AG08396 (cell line): ENCODE data around the gene PLCB3.
"Not testable (repeated sequence)": the region's sequence is repeated elsewhere in the genome, so short reads cannot be mapped to it uniquely, and the experiment has no call there.

Source experiments
- DNase-seq: peaks from one replicate; pipeline ENCODE4 v3.0.0; 2012; ENCODE audit warnings: low spot score, mixed read lengths

The PLCB3 gene

DNA sequence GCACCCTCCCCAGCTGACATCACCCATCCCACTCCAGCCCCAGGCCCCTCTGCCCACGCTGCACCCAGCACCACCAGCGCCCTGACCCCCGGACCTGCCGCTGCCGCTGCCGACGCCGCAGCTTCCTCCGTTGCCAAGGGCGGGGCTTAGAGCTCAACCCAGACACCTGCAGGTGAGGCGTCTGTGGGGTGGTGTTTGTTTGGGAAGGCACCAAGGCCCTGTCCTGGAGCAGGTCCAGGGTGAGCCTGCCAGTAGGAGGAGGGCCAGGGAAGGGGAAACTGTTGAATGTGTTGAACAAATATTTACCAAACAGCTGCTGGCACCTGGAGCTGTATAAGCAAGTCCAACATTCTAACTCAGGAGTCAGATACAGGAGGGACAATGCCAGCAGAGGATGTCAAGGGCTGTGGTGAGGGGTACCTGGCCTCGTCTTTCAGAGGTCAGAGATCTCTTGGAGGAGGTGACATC, 13.8 kb upstream of the PLCB3 start:
- DNase-seq = no peak

DNA sequence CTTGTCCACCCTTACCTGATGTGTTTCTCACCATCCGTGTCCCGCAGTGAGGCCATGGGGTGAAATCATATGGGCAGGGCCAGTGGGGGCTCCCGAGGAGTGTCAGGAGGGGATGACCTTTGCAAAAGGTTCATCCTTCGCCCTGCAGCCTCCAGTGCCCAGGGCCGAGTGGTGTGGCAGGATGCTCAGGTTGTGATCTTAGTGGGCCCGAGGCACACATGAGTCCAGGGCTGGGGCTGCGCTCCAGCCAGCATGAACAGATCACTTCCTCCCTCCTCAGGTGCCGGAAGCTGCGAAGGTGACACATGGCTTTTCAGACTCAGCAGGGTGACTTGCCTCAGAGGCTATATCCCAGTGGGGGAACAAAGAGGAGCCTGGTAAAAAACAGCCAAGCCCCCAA, 13.3 kb upstream of the PLCB3 start:
- DNase-seq = no peak

DNA sequence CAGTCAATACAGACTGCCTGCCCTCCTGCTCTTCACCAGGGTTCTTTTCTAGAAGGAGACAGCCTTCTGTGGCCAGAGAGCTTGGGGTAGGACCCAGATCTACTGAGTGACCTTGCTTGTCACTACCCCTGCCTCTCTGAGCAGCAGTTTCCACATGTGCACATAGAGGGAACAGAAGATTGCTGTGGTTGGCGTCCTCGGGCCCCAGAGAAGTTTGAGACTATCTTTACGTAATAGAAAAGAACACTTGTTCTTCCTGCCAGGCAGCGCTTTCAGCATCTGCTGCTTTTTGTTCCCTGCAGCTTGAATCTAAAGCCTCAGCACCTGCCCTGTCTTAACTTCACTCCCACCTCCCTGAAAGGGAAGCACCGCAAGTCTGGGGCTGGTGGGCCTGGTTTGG, 12.3 kb upstream of the PLCB3 start:
- no peak for DNase-seq

DNA sequence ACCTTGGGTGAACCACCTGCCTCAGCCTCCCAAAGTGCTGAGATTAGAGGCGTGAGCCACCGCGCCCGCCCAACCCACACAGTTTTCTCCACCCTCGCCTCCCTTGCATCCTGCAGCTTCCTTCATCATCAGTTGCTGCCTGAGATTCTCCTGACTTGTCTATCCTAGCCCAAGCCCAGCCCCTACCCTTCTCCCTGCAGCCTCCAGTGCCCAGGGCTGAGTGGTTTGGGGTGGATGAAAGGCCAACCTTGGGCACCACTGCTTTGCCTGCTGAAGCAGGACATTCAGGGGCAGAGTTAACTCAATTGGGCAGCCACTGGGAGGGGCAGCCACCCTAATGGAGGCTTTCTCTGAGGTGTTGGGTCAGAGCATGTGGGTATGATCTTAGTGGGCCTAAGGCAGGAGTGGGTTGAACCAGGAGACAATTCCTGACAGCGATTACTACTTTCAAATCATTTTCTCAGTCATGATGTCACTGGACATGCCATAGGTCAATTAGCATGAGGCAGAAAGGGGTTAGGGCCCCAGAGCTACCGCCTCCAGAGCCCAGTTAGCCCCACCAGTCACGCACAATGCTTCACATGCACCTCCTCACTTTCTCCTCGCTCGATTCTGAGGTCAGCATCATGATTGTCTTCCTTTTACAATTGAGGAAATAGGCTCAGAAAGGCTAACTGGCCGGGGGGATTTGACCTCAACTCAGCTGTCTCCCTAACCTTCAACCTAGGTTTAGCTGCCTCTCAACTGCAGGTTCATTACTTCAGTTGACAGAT, 11.5 kb upstream of the PLCB3 start:
- DNase-seq = no peak

DNA sequence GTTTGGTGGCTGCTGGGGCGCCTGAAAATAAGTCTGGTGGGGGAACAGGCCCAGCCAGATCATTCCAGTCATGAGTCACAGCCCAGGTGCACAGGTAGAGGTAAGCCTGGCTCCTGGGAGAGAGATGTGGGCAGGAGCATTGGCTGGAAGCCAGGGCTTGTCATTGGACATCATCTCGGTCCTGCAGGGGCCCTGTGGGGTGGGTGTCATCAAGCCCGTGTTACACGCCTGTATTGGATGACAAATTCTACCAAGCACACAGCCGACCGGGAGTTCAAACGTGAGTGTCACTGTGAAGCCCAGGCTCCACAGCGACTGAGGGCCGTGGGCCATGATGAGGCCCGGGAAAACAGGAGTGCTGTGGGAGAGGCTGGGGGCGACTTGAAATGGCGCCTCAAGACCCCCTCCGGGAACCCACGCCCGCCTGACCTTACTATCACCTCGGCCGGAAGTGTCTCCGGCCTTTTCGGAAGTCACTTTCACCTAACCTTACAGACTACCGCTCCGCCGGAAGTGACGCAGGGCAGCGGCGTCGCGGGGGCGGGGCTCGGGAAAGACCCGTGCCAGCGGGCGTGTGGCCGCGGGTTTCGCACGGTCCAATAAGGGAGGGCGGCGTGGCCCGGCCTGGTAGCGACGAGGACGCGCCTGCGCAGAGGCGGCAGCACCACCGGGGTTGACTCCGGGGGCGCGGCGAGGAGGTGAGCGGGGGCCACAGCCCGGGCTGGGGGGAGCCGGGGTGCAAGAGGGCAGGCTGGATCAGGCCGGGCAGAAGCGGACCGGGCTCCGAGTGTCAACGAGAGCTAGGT, 10.7 kb upstream of the PLCB3 start, which contains the start of gene FKBP2:
TSS of gene FKBP2 (plus strand) at position 661 of the 806 bp plus-strand sequence. CDS start 1,293 bp downstream, outside the sequence.
- peak; percentile 99 for DNase-seq

DNA sequence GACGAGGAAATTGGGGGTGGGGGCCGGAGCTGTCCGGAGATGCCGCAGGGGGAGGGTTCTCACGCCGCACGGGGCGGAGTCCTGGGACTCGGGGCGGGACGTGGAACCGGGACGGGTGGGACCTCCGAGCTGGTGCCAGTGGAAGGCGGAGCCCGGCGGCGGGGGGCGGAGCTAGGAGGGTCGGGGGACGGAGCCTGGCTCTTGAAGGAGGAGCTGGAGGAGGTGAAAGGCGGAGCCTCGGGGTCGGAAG, 10.2 kb upstream of the PLCB3 start:
- DNase-seq = peak; percentile 99

DNA sequence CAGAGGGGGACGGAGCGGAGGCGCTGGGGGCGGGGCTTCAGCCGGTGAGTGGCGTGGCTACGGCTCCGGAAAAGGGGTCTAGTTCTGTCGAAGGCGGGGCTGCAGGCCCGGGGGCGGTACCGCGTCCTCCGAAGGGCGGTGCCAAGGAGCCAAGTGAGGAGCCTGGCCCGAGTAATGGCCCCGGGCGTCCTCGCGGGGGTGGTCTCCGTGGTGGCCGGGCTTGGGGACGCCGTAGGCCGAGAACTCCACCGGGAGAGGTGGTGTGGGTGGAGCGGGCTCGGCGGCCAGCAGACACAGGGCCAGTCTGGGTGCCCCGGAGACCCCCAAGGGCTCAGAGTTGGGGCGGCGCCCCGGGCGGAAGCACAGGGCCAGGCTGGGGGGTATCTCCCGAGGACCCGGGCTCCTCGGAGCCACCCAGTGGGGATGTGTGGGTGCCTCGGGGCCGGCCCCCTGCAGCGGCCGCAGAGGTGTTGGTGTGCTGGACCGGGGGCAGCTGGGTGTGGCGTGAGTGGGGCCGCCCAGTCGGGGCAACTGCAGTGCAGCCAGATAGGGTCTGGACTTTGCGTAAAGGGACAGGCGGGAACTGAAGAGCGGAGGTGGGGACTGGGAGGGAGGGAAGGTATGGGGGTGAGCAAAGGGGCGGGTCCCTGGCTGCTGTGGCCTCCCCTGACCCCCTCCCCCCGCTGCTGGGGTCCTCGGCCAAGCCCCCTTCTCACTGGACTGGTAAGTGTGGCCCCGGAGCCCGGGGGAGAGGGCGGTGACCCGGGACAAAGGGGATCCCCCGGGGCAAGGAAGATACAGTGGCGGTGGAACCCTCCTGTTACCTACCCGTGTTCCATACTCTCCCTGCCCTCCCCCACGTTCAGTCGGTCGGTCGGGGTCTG, 9.6 kb upstream of the PLCB3 start:
- DNase-seq = peak; percentile 41

DNA sequence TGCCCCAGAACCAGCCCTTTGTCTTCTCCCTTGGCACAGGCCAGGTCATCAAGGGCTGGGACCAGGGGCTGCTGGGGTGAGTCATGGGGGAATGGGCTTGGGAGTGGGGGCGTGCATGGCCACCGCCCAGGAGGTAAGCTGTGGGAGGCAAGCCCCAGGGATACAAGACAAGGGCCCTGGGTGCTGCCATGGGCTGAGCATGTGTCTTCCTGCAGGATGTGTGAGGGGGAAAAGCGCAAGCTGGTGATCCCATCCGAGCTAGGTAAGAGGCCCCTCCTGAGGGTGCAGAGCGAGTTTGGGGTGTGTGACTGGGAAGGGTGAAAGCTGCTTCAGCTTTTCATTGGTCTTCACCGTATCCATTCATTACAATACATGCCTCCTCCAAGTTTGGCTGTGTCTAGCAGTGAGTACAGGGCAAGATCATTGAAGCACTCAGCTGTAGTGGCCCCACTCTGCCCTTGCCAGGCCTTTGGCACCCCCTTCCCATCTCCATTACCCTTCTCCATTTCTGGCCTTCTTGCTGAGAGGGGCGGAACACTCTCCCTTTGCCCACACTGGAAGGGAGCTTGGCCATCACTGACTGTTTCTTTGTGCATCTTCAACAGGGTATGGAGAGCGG, 8.0 kb upstream of the PLCB3 start:
- no peak for DNase-seq

DNA sequence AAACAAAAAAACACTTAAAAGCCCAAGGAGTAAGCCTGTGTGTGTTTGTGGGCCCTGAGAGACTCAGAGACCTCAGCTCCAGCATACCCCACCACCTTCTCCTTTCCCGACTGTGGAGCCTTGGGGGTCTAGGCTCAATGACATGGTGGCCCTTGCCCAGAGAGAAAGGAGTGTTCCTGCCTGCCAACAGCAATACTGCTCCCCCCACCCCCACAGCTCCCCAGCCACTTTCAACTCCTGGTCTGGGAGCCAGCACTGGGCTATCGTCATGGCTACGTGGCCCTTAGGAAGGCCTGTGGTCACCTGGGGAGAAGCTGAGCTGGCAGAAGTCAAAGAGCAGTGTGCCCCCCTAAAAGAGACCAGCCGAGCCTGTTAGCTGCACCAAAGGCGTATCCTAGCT, 7.2 kb upstream of the PLCB3 start:
- DNase-seq = no peak

DNA sequence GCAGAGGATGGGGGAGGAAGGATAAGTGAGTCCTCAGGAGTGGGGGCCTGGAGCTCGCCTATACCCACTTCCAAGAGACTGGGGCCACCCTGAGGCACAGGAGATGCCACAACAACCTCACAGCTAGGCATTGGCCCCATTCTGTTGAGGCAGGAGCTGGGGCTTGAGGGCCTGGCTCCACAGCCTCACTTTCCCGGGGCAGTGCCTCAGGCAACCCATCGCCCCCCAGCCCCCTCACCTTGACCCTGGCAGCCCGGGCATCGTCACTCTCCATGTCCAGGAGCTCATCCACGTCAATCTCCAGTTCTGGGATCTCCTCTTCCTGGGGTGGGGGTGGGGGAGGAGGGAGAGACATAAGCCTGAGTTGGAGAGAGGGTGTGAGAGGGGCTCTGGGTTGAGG, 6.4 kb upstream of the PLCB3 start:
- DNase-seq = no peak

DNA sequence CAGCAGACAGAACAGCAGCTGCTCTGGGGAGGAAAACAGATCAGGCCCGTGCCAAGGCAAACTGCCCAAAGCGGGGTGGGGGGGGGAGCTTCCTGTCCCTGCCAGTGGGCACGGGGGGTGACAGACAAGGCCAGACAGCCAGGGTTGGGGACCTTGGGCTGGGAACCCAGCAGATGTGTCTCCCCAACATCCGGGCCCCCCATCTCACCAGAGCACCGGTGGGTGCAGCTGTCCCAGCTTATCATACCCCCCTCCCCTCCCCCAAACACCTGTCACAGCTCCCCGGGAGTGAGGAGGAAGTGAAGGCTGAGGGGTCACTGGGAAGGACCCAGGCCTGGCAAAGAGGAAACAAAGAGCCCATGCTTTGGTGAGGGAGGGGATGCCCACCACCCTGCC, 5.9 kb upstream of the PLCB3 start:
- DNase-seq = no peak

DNA sequence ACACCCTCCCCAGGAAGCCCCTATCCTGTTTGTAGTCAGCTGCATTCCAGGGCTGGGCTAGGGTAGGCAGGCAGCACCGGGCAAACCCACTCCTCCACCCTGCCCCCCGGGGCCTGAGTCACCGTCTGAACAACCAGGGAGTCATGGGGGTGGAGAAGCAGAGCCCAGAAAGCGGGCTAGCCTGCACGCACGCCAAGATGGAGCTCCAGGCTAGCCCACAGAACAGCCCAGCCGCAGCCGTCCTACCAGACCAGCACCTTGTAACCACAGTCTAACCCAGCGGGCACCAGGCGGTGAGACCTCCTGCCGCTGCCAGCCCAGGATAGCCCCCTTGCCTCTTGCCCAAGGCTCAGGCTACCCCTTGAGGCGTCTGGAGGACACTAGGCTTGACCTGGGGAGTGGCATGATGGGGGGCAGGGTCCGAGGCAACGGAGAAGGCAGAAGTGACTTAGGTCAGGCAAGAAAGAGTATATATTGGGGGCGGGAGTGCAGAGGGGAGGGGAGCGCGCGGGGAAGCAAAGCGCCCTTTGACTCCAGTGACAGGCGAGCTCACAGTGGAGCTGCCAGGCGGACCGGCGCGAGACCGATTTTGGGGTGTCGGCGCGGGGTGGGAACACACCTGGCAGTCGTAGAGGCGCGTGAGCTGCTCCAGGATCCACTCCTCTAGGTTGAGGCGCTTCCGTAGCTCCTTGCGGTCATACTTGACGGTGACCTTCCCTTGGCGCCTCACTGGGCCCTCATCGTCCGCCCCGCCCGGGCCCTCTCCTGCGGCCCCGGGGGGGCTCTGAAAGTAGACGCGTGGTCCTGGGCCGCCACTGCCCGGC, 5.3 kb upstream of the PLCB3 start:
- peak; percentile 88 for DNase-seq

DNA sequence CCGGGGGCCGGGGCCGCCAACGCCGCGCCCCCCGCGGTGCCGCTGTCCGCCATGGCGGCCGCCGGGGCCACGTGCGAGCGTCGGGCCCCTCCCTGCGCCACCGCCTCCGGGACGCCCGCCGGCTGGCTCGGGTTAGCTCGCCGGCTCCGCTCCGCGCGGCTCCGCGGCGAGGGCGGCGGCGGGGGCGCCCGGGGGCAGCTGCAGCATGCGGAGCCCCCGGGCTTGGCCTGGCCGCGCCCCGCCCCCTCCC, 4.8 kb upstream of the PLCB3 start:
- not testable (repeated sequence) for DNase-seq

DNA sequence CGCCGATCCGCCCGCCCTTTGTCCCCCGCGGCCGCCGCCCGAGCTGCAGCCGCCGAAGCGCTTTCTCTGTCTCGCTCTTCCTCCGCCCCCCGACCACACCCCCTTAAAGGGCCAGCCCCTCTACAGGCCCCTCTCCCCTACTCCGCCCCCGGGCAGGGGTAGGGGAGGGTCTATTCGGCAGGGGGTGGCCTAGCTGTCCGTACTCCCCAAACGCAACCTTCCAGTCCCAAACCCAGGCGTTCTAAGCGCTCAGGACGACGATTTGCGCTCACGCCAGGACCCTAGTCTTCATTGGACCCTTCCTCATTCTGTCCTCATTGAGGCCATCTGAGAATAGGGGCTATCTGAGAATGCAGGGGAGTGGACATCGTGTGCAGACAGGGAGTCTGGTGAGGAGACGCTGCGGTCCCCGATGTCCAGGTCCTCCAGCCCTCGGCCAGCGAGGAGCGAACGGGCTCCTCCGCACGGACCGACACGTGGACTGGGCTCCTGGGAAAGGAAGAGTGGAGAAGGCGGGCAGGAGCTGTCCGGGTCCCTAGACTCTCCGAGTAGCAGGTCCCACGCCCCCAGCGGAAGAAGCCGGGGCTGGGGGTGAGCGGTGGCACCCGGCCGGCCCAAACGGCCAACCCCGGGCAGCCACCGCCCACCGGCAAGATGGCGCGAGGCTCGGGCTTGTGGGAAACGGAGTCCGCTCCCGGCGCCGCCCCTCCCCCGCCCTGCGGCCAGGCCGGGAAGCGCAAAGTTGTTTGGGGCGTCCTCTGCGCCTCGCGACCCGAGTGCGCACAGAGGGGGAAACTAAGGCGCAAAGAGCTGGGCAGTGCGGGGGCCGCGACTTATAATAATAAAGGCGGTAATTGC, 4.2 kb upstream of the PLCB3 start, which contains the start of gene PPP1R14B:
TSS of gene PPP1R14B (minus strand) at position 73 of the 858 bp plus-strand sequence. CDS start 270 bp downstream, outside the sequence.
- peak; percentile 94 for DNase-seq

DNA sequence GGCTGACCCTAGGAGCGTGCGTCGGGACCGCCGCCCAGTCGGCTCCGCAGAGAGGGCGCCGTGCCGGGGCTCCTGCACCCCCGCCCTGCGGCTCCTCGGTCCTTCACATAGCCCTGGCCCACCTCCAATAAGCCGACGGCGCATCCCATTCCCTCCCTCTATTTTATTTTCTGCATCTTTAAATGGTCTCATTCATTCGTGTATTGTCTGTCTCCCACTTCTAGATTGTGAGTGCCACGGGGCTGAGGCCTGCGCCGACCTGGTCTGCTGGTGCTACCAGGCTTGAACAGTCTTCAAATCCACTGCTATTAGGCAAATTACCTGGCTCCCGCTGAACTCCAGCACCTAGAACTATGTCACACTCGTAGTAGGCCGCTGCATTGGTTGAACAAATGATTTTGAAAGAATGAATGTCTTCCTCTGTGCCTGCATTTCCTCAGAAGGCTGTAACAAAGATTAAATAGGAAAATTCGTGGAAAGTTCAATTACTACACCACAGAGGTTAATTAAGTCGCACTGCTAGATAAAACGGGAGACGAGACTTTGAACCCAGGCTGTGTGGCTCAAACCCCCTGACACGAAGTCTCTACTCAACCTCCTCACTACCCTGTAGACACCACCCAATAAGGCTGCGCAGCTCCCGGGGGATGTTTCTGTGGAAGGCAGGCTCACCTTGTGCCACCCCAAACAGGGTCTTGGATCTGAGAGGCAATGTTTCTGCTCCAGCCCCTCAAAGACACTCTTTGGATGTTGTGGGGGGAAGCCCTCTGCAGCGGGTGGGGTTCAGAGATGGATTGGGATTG, 3.4 kb upstream of the PLCB3 start:
- no peak for DNase-seq

DNA sequence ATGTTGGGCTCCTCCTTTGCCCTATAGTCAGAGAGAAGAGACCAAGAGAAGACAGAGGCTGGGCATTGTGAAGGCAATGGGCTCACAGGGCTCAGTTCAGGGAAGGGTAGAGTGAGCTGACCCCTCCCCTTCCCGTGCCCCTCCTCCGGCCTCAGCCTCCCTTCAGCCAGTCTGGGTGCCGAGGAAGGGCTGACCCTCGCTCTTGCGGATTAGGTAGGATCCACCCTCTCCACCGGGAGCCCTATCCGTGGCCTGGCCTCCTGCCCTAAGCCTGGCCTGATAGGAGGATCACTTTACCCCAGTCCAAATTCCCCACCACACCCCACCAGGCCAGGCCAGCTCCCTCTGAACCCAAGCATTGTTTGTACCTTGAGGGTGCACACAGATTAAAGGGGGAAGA, 2.8 kb upstream of the PLCB3 start:
- no peak for DNase-seq

DNA sequence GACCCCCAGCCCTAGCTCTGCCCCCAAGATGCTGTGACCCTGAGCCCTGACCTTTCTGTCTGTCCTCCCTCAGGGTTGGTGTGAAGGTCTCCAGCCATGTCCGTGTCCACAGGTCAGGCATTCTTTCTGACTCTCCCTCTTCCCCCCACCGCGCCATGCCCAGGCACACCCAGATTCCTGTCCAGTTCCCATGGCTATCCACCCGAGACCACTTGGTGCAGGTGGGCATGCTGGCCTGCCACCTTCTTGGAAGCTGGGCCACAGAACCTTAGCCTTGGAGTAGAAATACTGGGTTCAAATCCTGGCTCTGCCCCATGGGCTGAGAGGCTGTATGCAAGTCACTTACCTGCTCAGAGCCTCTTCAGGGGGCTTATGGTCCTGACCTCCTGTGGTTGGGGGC, 2.3 kb upstream of the PLCB3 start:
- no peak for DNase-seq

DNA sequence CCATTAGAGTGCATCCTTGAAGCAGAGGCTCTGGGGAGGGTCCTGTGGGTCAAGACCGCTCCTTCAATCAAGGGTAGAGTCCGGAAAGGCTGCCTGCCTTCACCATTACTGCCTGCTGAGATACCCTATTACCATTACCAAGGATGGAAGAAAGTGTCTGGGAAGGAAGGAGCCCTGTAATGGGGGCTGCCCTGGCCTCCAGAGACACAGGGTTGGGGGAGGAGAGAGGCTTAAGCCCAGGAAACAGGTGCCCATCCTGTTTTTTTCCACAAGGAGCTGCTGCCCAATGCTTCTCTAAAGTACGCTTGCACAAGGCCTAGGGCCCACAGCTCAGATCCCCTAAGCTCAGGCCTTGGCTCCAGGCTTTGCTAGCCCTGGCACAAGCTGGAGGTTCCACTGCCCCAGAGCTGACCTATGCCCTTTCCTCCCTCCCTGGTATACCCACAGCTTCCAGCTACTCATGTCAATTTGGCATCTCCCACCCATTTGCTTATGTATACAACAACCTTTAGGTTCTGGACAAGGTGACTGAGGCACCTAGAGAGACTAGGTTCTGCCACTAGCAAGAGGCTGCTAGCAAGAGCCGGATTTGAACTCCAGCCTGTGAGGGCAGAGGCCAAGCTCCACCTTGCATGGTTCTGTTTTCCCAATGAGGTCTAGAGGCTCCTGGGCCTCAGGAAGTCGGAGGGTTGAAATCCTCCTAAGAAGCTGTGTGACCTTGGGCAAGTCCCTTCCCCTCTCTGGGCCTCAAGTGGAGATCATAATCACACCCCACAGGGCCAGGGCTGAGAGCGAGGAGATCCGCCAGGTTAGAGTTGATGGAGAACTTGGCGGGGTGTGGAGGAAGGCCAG, 1.5 kb upstream of the PLCB3 start:
- DNase-seq = no peak
